Neuron (in vitro differentiated cells): ENCODE measurements around the gene PARD3B.

Experiments used
- H2AFZ ChIP-seq: one replicate; pipeline ENCODE4 v1.6.1; 2013; ENCODE audit warnings: low read depth, mild to moderate bottlenecking, inconsistent platforms, low read length, moderate library complexity
- H3K27me3 ChIP-seq: one replicate; pipeline ENCODE4 v1.6.1; 2013; ENCODE audit warnings: low read length; ENCODE audit not compliant: insufficient read depth
- H3K36me3 ChIP-seq: one replicate; pipeline ENCODE4 v1.6.1; 2013; ENCODE audit warnings: low read length; ENCODE audit not compliant: insufficient read depth
- H3K4me1 ChIP-seq: one replicate; pipeline ENCODE4 v1.6.1; 2013; ENCODE audit warnings: low read length; ENCODE audit not compliant: insufficient read depth
- H3K4me3 ChIP-seq: 2 replicates; pipeline ENCODE4 v1.5.1; 2013; ENCODE audit warnings: mild to moderate bottlenecking, low read length, moderate library complexity
- H3K9me3 ChIP-seq: one replicate; pipeline ENCODE4 v1.6.1; 2013; ENCODE audit warnings: low read length

The PARD3B gene

DNA sequence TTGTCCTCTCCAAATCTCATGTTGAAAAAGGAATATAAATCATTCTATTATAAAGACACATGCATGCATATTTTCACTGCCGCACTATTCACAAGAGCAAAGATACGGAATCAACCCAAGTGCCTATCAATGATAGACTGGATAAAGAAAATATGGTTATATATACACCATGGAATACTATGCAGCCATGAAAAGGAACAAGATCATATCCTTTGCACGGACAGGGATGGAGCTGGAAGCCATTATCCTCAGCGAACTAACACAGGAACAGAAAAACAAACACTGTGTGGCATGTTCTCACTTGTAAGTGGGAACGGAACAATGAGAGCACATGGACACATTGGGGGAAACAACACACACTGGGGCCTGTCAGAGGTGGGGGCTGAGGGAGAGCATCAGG is 28.1 kb upstream of the PARD3B start:
- no peak overlapping the region for H2AFZ ChIP-seq
- no peaks in the 10 kb centered on the region for H3K27me3 ChIP-seq
- no peaks in the 10 kb centered on the region for H3K4me1 ChIP-seq
- H3K9me3 ChIP-seq = peaks cover 2% of the 10 kb centered on the region
- no peak overlapping the region for H3K4me3 ChIP-seq
- H3K36me3 ChIP-seq = no peaks in the 10 kb centered on the region

DNA sequence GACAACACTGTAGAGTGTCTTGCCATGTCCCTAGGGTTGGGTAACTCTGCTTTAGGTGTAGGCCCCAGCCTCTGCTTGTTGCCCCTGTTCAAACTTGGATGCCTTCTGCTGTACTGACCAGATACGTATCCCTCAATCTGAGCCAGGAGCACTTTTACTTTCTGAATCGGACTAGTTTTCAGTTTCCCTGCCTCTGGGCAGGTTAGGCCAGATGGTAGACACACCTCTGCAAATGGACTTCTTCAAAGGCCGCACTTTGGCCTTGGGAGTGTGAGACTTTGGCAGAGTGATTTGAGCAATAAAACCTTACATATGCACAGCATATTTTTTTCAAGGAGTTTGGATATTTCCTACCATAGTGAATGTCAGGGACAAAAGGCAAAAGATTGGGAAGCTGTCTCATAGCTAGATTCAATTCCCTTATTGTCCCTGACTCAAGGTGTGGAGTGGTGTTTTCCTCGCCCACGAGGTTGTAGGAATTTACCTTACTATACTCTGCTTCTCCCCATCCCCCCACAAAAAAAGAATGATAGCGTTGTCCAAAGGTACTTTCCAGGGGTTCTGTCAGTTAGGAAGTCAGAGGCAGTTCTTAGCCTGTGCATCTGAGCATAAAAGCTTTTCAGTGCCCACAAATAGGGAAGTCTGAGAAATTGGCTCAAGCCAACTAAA is 15.3 kb upstream of the PARD3B start:
- Histone ChIP-seq H3K4me1 (no peaks in the 10 kb centered on the region), H3K9me3 (no peaks in the 10 kb centered on the region), H2AFZ (no peak overlapping the region), H3K36me3 (no peaks in the 10 kb centered on the region), H3K27me3 (no peaks in the 10 kb centered on the region), H3K4me3 (no peak overlapping the region)

DNA sequence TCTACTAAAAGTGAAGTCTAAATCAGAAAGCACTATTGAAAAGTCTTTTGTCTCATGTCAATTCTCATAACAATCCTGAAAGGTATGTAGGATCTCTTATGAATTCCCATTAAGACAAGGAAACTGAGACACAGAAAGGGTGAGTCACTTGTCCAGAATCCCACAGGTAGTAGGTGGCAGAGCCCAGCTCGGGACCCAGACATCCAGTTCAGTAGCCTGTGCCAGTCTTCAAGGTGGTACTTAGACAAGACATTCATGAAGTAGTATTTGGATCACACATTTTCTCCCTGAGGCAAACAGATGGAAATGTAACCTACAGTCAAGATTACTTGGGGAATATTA is 14.8 kb upstream of the PARD3B start:
- Histone ChIP-seq H3K36me3 (no peaks in the 10 kb centered on the region), H3K4me1 (no peaks in the 10 kb centered on the region), H3K27me3 (no peaks in the 10 kb centered on the region), H3K4me3 (no peak overlapping the region), H3K9me3 (no peaks in the 10 kb centered on the region), H2AFZ (no peak overlapping the region)

DNA sequence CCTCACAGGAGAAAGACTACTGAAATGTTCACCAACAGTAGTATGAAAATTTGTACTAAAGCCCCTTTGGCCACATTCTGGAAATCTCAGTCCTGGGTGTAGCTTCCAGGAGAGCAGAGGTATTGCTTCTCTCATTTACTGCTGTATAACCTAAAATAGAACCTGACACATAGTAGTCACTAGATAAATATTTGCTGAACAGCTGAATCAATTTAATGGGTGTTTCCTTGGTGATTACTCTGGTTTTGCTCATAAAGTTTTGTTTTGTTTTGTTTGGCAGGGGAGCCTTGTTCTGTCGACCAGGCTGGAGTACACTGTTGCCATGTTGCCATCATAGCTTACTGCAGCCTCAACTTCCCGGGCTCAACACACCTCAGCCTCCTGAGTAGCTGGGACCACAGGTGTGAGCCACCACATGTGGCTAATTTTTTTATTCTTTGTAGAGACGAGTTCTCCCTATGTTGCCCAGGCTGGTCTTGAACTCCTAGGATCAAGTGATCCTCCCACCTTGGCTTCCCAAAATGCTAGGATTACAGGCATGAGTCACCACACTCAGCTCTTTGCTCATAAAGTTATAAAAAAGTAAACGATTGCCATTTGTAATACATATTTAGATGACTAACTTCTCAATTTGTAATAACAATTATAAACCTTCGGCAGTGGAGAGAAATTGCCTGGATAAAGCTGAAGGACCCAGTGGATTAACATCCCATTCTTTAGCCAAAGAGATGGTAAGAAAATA is 11.5 kb upstream of the PARD3B start:
- H2AFZ ChIP-seq = no peak overlapping the region
- H3K4me3 ChIP-seq = no peak overlapping the region
- no peaks in the 10 kb centered on the region for H3K36me3 ChIP-seq
- no peaks in the 10 kb centered on the region for H3K4me1 ChIP-seq
- no peaks in the 10 kb centered on the region for H3K27me3 ChIP-seq
- H3K9me3 ChIP-seq = no peaks in the 10 kb centered on the region

DNA sequence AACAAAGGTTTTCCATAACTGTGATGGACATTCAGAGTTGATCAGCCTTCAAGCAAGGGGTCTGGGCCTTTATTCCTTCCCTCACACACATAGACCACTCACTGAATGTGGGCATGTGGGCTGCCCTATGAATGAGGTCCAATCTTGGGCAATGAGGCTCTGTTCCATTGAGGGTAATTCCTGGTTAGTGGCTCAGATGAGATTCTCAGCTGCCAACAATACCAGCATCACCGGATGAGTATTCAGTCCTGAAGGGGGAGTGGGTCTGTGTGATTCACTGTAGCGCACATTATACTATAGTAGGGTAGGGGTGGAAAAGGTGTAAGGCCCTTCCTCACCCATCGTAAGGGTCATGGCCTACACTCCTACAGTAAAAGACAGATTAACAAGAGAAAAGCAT is 9.9 kb upstream of the PARD3B start:
- H3K36me3 ChIP-seq = no peaks in the 10 kb centered on the region
- H3K4me3 ChIP-seq = no peak overlapping the region
- no peaks in the 10 kb centered on the region for H3K4me1 ChIP-seq
- no peak overlapping the region for H2AFZ ChIP-seq
- no peaks in the 10 kb centered on the region for H3K9me3 ChIP-seq
- H3K27me3 ChIP-seq = no peaks in the 10 kb centered on the region

DNA sequence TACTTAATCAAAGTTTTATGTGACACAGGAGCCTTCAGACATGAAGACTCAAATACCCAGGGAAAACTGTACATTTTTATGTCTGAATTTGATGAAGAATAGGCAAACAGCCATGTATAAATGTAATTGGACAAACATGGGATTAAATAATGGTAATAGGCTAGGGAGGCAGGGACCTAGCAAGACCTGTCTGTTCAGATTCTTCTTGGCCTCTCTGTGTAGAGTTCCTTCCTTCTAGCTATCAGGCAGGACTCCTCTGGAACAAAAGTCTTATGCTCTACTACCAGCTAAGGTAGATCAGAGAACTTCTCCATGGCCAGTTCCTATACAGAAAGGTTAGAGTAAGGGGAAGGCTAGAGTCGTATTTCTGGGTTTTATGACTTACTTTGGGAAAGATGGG is 9.5 kb upstream of the PARD3B start:
- no peaks in the 10 kb centered on the region for H3K36me3 ChIP-seq
- no peaks in the 10 kb centered on the region for H3K27me3 ChIP-seq
- H3K4me1 ChIP-seq = no peaks in the 10 kb centered on the region
- H3K4me3 ChIP-seq = no peak overlapping the region
- no peaks in the 10 kb centered on the region for H3K9me3 ChIP-seq
- H2AFZ ChIP-seq = no peak overlapping the region

DNA sequence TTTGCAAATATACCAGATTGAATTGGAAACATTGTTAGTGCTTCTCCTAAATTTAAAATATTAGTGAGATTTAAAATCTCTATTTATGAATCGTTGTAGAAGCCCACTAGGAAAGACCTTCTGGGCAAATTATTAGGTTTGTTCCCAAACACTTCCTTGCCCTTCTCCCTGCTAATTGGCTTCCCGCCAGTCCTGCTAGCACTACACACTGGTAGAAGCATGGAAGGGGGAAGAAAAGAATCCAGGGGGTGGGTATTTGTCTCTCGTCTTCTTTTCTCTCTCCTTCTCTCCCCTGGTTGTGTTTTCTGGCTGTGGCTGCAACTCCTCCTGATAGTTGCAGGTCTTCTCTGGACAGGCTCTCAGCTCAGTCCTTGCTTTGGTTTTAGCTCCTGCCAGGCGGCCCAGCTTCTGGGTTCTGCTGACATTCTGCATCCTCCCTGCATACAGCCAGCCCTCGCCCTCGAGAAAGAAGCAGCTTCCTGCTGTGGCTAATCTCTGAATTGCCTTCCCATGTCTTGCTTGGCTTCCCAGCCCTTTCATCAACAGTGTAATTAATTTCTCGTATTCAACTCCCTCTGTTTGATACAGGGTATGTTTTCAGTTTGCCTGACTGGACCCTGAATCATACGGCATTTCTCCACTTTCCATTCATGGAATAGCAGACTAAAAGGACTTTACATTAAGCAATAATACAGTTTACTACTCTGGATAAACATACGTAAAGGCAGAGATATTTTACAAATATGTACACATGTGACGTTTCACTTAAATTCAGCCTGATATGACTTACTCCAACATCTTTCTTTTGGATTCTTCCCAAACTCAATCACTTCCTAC is 6.9 kb upstream of the PARD3B start:
- Histone ChIP-seq H3K9me3 (no peaks in the 10 kb centered on the region), H3K36me3 (no peaks in the 10 kb centered on the region), H2AFZ (peak overlapping the region; percentile 8), H3K4me1 (no peaks in the 10 kb centered on the region), H3K4me3 (no peak overlapping the region), H3K27me3 (no peaks in the 10 kb centered on the region)

DNA sequence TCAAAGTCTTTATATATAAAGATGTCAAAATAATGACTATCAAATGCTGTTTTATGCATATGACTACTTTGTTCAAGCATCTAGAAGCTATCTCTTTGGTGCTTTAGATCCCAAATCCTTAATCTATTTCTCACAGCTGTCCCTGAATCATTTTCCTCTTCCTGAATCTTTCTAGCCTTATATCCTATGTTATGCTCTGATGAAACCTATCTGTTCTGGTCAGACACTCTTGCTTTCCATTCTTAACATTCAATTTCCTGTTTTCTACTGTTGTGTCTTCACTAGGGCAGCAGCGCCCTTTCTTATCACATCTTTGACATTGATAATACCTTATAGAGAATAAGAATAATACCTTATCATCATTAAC is 6.3 kb upstream of the PARD3B start:
- Histone ChIP-seq H2AFZ (peak overlapping the region; percentile 8), H3K4me3 (no peak overlapping the region), H3K9me3 (no peaks in the 10 kb centered on the region), H3K36me3 (no peaks in the 10 kb centered on the region), H3K27me3 (no peaks in the 10 kb centered on the region), H3K4me1 (no peaks in the 10 kb centered on the region)

DNA sequence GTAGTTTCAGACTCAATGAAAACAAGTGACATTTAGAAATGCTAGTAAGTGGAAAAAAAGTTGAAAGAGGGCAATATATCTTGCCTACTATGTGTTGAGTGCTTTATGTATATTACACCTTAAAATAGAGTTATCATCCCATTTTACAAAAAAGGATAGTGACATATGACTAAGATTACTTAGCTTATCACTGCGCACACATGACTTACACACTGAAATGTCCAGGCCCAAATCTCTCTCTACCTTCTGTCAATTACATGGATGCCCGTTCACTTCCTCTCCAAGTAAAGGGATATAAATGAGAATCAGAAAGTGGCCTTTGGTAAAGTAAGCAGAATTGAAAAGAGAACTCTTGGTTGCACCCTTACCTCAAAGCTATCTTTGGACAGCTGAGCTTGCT is 3.6 kb upstream of the PARD3B start:
- Histone ChIP-seq H3K36me3 (no peaks in the 10 kb centered on the region), H3K9me3 (no peaks in the 10 kb centered on the region), H2AFZ (no peak overlapping the region), H3K27me3 (no peaks in the 10 kb centered on the region), H3K4me3 (no peak overlapping the region), H3K4me1 (peaks cover 14% of the 10 kb centered on the region)

DNA sequence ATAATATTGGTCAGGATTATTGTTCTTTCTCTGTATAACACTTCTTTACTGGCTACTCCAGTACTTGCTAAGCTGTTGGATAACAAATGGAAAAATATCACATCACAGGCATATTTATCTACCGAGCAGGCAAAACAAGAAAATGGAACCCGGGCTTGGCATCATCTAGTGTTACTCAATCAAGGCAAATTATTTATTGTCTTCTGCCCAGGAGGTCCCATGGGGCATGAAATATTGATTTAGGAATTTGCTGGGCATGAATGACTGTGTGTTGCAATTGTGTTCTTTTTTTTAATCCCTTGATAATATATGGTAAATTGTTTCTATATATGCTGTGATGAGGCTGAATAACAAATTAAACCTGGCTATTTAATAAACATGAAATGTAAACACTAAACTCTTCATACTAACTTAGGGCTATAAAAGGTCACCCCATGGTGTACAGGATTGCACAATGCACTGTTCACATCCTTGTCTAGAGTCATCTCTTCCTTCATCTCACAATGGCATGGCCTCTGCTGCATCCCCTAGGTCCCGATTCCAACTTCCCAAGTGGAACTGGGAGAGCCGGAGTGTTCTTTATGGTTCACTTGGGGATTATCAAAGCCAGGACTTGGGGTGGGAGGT is 2.2 kb upstream of the PARD3B start:
- H3K36me3 ChIP-seq = no peaks in the 10 kb centered on the region
- H3K27me3 ChIP-seq = no peaks in the 10 kb centered on the region
- H3K9me3 ChIP-seq = no peaks in the 10 kb centered on the region
- no peak overlapping the region for H3K4me3 ChIP-seq
- peaks cover 24% of the 10 kb centered on the region for H3K4me1 ChIP-seq
- no peak overlapping the region for H2AFZ ChIP-seq

DNA sequence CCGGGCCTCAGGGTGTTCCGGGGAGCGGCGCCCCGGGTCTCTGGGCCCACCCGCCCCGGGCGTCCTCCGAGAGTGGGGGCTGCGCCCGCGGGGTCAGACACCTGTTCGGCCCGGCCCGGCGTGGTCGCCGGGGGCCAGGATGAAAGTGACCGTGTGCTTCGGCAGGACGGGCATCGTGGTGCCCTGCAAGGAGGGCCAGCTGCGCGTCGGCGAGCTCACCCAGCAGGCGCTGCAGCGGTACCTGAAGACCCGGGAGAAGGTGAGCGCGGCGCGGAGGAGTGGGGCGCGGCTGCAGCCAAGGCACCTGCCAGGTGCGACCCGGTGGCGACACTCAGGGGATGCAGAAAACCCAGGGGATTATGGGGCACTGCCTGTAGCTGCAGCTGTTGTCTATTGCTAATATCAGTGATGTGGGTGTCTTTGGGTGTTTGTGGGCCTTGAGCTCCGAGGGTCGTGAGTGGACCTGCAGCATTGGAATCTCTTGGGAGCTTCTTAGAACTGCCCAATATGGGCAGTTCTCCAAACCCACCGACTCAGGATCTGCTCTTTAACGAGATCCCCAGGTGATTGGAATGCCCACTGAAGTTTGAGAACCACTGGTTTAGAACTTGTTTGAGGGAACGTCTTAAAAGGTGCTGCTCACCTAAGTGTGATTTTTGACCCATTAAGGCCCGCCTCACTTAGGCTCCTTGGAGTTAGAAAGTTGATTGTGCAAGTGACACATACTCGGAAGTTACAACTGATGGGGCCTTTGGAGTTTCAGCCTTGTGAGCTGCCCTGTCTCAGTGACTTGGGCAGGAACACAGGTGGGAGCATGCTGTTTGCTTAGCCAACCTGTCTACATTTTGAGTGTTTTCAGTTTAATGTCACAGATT is 823 bp downstream of the PARD3B start:
- no peaks in the 10 kb centered on the region for H3K36me3 ChIP-seq
- peaks cover 52% of the 10 kb centered on the region for H3K4me1 ChIP-seq
- H2AFZ ChIP-seq = peak overlapping the region; percentile 80

DNA sequence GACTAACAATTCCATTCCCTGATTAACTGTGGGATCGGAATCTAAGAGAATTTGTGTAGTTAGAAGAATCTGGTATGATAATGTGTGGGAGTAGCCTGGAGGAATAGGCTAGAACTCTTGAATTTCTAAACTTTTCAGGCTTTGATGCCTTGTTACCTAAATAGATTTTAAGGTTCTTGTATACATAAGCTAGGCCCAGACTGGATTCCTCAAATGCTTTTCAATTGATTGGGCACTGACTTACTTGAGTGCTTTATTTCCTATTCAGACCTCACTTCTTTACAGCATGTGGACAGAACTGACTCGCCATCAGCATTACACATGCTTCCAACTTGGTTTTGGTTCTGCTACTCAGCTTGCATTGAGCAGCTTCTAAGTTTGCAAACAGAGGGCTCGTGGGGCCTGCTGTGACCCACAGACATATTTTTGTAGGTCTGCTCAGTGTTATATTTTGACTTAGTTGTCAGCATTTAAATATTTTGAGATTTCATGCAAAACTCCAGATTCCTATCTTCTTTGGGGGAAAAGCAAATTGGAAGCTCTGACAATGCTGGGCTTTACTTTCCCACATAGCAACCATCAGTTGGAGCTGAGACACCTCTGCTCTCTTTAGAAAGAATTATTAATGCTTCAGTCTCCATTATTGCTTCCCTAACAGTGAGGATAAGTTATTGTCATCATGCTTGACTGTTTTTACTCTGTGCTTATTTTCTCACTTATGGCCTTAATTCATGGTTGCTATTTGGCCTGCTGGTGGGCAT is 5.7 kb downstream of the PARD3B start:
- H3K4me3 ChIP-seq = no peak overlapping the region
- H3K27me3 ChIP-seq = no peaks in the 10 kb centered on the region
- H3K9me3 ChIP-seq = peaks cover 7% of the 10 kb centered on the region

More for the DNA sequence above, 823 bp downstream of the PARD3B start:
- H3K4me3 ChIP-seq = peak overlapping the region; percentile 91
- H3K27me3 ChIP-seq = no peaks in the 10 kb centered on the region
- no peaks in the 10 kb centered on the region for H3K9me3 ChIP-seq

More for the DNA sequence above, 5.7 kb downstream of the PARD3B start:
- H3K4me1 ChIP-seq = peaks cover 61% of the 10 kb centered on the region
- H2AFZ ChIP-seq = no peak overlapping the region
- no peaks in the 10 kb centered on the region for H3K36me3 ChIP-seq
